ENCODE measurements around the gene CDKN2A.

Gene CDKN2A

GRCh38 chr9:21993893-21994555 is at the start of gene CDKN2A:
TSS of gene CDKN2A (minus strand) at chr9:21994392.
- DNase-seq: peak; percentile 69

DNA sequence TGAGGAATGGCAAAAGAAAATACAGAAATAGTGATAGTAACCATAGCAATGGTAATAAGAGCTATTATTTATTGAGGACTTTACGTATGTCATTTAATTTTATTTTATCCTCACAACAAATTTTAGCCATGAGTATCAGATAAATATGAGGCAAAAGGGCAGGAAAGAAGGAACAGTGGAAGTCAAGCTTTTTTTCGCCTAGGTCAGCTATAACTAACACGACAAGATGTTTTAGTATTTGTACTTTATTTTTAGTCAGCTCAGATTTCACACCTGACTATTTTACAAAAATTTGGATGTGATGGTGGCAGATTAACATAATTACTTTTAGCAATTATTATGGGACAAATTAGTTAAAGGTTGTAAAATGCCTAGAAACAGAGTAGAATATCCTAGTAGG is 49.7 kb upstream of the CDKN2A start:
- no peak for DNase-seq

DNA sequence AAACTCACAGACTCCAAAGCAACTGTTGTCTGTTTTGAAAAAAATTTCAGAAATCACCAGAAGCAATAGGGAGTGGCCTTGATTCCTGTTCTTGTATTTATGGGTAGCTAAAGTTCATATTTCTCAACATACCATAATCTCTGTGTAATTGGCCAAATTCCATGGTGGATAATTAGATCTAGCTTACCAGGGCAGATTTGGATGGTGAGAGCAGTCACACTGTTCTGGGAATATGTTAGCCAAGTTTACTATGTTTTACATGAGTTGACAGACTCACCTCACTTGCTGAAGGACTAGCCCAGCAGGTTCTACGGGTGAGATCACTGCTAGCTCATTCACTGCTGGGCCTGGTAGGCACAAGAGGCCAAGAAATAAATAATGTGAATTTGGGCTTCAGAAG is 47.6 kb upstream of the CDKN2A start:
- no peak for DNase-seq

GRCh38 chr9:22041344-22041743 is 47.2 kb upstream of the CDKN2A start:
- no peak for DNase-seq

DNA sequence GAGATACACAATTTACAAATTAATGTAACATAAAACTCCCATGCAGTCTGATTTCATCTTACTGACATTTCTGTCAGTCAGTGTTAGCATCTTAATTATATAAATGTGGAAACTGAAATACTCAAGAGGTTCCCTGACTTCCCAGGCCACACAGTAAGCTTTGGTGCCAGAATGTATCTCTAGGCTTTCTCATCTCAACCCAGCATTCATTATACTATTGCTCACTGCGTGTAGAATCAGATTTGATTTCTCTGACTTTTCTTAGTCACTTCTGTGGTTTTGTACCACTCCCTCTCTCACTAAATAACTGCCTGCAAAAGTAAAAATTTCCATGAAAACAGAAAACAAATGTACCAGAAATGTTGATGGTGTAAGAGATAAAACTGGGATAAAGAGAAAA is 46.6 kb upstream of the CDKN2A start:
- no peak for DNase-seq

GRCh38 chr9:22039258-22039657 is 45.1 kb upstream of the CDKN2A start:
- no peak for DNase-seq

DNA sequence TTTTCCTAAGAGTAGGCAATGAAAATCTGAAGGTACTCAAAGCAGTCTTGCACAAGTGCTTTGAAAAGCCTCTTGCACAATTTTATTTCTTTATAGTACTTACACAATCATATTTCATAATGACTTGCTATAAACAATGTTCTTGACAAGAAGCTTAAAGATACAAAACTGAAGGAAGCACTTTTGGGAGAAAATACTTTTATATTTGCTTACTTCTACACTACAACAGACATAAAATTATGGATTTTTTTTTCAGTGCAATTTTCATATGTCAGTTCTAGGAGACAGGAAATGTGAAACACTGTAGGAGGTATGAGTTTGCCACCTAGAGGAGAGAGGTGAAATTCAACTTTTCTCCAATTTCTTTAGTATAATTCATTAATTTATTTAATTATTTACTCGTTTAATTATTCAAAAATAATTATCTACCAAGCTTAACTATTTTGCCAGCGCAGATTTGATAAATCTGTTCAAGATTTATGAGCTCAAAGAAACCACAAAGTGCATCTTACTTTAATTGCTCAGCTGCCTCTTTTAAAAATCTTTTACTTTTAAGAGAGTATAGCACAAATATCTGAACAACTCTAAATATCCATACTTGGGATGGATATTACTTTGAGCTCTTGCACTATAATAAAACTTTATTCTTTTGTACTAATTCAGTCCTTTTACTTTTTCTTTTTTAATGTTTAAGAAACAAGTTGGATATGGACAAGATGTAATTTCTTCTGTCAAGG is 43.9 kb upstream of the CDKN2A start:
- DNase-seq: peak; percentile 71

- peak; percentile 12 for DNase-seq
These were observed 42.9 kb upstream of the CDKN2A start for GRCh38 chr9:22036866-22037626.

- peak; percentile 41 for DNase-seq
These were observed 41.4 kb upstream of the CDKN2A start for GRCh38 chr9:22035591-22036011.

DNA sequence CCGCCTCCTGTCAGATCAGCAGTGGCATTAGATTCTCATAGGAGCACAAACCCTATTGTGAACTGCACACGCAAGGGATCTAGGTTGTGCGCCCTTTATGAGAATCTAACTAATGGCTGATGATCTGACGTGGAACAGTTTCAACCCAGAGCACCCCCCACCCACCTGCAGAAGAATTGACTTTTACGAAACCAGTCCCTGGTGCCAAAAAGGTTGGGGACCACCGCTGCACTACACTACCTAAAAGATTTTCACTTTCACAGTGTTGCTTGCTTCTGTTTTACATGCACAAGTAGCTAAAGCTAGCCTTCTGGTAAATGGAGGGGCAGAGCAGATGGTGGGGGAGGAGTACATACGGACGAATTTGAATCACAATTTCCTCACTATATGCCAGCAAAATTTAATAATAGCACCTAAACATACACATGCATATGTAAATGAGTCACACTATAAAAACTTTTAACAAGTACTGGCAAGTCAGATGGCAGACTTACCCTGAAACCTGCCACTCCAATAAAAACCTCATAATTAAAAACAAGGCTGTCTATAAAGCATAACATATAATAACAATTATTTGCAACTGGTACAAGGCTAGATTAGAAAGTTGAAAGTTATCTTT is 38.9 kb upstream of the CDKN2A start:
- no peak for DNase-seq

DNA sequence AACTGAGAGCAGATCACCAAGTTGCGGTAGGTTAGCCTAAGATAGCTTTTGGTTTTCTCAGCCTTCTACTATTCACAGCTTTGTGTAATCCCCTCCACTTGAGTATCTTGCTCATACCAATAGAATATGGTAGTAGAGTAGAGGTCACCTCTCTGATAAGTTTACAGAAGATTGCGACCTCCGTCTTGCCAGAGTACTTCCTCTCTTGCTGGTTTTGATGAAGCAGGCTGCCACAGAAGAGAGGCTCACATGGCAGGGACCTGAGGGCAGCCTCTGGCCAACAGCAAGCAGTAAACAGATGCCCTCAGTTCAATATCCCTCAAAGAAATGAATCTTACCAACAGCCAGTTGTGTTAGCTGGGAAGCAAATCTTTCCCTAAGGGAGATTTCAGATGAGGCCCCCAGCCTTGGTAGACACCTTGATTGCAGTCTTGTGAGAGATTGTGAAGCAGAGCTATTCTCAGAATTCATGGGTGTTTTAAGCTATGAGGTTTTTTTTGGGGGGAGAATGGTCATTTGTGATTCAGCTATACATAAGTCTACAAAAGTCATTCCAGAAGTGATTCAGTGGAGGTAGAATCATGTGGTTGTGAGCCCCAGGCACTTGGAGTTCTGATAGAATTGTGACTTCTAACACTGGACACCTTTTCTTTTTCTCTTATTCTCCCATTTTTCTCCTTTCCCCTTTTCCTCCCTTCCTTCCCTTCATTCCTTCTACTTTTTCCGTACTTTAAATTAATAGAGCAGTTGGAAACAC is 37.6 kb upstream of the CDKN2A start:
- peak; percentile 44 for DNase-seq

DNA sequence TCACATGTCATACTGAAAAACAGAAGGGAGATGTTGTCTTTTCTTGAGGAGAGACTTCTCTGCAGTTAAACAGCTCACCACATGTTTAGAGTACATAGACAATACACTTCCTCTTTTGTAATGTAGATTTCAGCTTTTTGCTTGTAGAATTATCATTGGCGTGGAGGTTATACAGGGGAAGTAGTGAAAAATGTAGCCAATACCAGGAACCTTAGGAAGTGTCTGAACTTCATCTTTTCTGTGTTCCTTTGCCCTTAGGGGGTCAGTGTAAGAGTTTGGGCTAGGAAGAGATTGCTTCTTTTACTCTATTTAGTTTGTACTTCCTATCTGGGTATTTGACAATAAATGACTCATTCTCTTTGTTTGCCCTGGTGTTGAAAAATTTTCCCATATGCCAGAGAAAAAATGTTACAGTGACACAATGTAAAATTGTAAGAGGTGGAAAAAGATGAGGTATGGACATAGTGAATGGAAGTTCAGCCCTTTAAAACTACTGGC is 36.0 kb upstream of the CDKN2A start:
- DNase-seq: peak; percentile 97

DNA sequence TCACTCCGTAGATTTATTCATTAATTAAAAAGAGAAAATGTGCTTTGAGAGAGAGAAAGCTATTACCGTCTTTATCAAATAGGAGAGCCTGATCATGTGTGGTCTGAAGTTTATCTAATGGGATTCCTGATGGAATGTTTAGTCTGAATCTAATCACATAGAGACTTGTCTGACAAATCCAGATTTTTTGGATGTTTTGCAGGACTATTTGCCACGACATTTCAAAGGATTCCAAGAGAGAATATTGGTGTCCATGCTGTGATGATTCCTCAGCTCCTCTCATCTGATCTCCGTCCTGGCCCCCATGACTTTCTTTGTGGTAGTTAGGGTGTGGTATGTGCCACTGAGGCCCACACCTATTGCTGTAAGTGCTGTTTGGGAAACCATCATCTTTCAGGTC is 35.0 kb upstream of the CDKN2A start:
- DNase-seq: no peak

- DNase-seq: no peak
These were observed 34.2 kb upstream of the CDKN2A start for GRCh38 chr9:22028394-22028793.

DNA sequence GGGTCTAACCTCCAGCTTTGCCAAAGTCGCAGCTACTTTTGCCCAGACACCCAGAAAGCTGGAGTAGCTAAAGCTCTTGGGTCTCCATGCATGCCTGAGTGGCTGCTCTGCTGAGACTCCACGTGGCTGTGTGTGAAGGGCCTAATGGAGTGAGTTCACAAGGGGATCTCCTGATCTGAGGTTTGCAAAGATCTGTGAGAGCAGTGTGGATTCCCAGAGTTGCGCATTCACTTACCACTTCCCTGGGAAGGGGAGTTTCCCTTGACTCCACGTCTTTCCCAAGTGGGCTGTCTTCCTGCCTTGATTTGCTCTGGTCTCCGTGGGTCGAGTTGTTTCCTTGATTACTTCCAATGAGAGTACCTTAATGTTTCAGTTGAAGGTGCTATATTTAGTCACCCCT is 32.5 kb upstream of the CDKN2A start:
- no peak for DNase-seq

DNA sequence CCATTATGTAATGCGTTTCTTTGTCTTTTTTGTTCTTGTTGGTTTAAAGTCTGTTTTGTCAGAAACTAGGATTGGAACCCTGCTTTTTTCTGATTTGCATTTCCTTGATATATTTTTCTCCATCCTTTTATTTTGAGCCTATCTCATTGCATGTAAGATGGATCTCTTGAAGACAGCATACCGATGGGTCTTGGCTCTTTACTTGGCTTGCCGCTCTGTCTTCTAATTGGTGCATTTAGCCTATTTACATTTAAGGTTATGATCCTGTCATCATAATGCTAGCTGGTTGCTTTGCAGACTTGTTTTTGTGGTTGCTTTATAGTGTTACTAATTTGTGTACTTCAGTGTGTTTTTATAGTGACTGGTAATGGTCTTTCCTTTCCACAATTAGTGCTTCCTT is 28.2 kb upstream of the CDKN2A start:
- DNase-seq: no peak

- no peak for DNase-seq
These were observed 16.9 kb upstream of the CDKN2A start for GRCh38 chr9:22010866-22011625.

- DNase-seq: no peak
These were observed 15.3 kb upstream of the CDKN2A start for GRCh38 chr9:22009506-22009867.

- peak; percentile 83 for DNase-seq
These were observed 14.7 kb upstream of the CDKN2A start, which contains the start of gene CDKN2B for GRCh38 chr9:22008717-22009505. TSS of gene CDKN2B (minus strand) at chr9:22009305. CDS start at chr9:22008953, 352 bp downstream.

DNA sequence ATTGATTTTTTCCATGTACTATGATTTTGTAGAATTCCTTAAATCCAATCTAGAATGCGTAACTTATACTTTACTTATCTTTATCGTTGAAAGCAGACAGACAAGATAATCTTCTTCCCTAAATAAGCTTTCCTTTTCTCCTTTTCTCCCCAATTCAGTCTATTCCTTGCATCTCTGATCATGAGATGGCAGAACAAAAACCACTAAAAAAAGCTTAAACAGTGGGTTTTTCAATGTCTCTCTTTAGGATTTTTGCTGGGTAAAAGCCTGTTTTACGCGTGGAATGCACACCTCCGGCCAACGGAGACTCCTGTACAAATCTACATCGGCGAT is 14.2 kb upstream of the CDKN2A start:
- DNase-seq: no peak
